ENCODE data around the gene GPX4.
A peak's percentile ranks its signal among the peaks of the same experiment; 100 is the strongest.
"Not testable (repeated sequence)": the region's sequence is repeated elsewhere in the genome, so short reads cannot be mapped to it uniquely, and the experiment has no call there.

The GPX4 gene

DNA sequence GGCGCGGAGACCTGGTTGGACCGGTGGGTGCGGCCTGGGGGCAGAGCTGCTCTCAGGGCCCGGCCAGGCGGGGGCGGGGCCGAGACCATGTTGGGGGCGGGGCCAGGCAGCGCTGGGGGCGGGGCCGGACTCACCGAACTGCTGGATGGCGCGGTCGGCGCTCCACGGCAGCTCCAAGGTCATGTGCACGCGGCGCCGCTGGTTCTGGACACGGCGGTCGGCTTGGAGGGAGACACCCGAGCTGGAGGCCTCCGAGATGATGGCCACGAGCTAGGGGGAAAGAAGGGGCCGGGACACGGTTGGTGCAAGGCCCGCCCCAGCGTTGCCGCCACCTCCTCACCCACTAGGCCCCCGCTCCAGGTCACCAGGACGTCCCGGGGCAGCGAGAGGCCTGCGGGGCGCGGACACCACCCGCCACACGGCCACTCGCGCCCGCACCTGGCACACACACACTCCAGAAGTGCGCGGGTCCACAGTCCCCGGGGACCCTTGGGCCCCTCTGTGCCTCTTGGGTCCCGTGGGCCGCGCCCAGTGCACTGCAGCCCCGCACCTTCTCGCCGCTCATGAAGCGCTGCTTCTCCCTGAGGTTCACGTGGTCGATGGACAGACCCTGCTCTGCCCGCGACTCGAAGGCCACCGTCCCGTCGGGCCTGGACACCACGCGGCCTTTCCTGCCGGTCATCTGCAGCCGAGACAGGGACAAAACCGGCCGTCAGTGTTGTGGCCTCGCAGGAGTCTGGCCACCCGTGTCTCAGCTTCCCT is 8.7 kb downstream of the GPX4 start:
- Histone ChIP-seq H2BK120ac (ENCODE audit: low read depth, low read length) (no peak overlapping the region), H3K23ac (ENCODE audit: low read length) (no peak overlapping the region), H3K56ac (ENCODE audit: low read length) (peak overlapping the region; percentile 22), H3K4me2 (ENCODE audit: low read length) (no peak overlapping the region), H2AK5ac (ENCODE audit: low read length) (no peak overlapping the region), H3K36me3 (ENCODE audit: control insufficient read depth, insufficient read depth, low read length) (peaks cover 2% of the 10 kb centered on the region), H3K27me3 (ENCODE audit: insufficient read depth, low read length, poor library complexity) (no peaks in the 10 kb centered on the region), H4K8ac (ENCODE audit: low read depth, low read length) (no peak overlapping the region), H3K27ac (ENCODE audit: low read depth, low read length) (no peak overlapping the region), H3K4ac (ENCODE audit: low read depth, low read length) (no peak overlapping the region), H3K18ac (ENCODE audit: low read length) (no peak overlapping the region), H3K9ac (ENCODE audit: low read length) (no peak overlapping the region), H3K4me1 (ENCODE audit: control insufficient read depth, low read depth, low read length) (no peaks in the 10 kb centered on the region), H3K79me1 (ENCODE audit: low read length) (no peaks in the 10 kb centered on the region), H4K5ac (ENCODE audit: low read length) (no peak overlapping the region), H3K79me2 (ENCODE audit: control insufficient read depth, insufficient read depth, low read length) (no peaks in the 10 kb centered on the region), H3K4me3 (ENCODE audit: low read length) (no peak overlapping the region), H2BK15ac (replicated peaks; ENCODE audit: low read depth) (no peak overlapping the region), H2BK5ac (ENCODE audit: low read length) (no peak overlapping the region)
- DNase-seq = peak; percentile 54
- WGBS (ENCODE audit: extremely low coverage, insufficient coverage, low lambda C conversion rate) = no CpG with 5 or more reads among the region's 71 CpGs

DNA sequence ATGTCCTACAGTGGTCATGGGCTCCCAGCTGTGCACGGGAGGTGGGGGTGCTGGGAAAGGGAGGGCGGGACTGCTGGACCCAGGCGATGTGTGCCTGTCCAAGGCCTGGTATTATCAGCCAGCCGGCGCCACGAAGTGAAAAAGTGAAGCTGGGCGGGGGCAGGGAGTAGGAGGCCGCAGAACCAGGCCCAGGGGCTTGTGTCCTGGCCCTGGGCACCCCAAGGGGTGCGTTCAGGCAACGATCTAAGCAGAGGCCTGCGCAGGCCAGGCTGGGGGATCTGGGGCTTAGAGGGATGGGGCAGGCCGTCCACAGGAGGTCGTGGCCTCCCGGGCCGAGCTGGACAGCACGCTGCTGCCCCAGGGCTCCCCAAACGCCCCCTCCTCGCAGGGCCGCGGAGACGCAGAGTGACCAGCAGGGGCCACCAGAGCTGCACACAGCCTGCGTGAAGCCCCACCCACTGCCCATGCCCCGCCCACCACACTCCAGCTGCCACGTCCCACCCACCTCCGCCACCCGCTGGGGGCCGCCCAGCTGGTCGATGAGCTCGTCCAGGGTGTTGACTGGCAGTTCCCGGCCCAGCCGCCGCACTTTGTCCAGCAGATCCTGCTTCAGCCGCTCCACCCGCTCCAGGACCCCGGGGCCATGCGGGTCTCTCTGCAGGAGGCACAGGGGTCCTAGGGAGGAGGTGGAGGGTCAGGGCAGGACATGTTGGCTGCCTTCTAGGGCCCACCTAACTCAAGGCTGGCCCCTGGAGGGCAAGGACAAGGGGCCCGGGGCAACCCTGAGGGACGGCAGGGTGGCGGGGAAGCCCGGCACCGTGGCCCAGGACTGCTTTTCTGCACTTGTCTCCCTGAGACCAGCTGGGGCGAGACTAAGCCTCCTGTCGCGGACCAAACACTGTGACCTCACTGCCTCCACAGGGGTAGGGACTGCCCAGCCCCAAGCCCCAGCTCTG is 9.5 kb downstream of the GPX4 start:
- H2BK120ac ChIP-seq (ENCODE audit: low read depth, low read length) = no peak overlapping the region
- no peaks in the 10 kb centered on the region for H3K4me1 ChIP-seq (ENCODE audit: control insufficient read depth, low read depth, low read length)
- H3K27me3 ChIP-seq (ENCODE audit: insufficient read depth, low read length, poor library complexity) = no peaks in the 10 kb centered on the region
- H3K9ac ChIP-seq (ENCODE audit: low read length) = peak overlapping the region; percentile 33
- DNase-seq = peak; percentile 86
- H3K4me2 ChIP-seq (ENCODE audit: low read length) = no peak overlapping the region
- H2AK5ac ChIP-seq (ENCODE audit: low read length) = no peak overlapping the region
- no peaks in the 10 kb centered on the region for H3K79me1 ChIP-seq (ENCODE audit: low read length)
- no peak overlapping the region for H3K18ac ChIP-seq (ENCODE audit: low read length)
- H2BK5ac ChIP-seq (ENCODE audit: low read length) = no peak overlapping the region
- no peak overlapping the region for H3K23ac ChIP-seq (ENCODE audit: low read length)
- H2BK15ac ChIP-seq (replicated peaks; ENCODE audit: low read depth) = no peak overlapping the region
- H3K27ac ChIP-seq (ENCODE audit: low read depth, low read length) = no peak overlapping the region
- no peaks in the 10 kb centered on the region for H3K79me2 ChIP-seq (ENCODE audit: control insufficient read depth, insufficient read depth, low read length)
- peaks cover 2% of the 10 kb centered on the region for H3K36me3 ChIP-seq (ENCODE audit: control insufficient read depth, insufficient read depth, low read length)
- H4K5ac ChIP-seq (ENCODE audit: low read length) = no peak overlapping the region
- no peak overlapping the region for H3K4ac ChIP-seq (ENCODE audit: low read depth, low read length)
- H3K4me3 ChIP-seq (ENCODE audit: low read length) = no peak overlapping the region
- no peak overlapping the region for H3K56ac ChIP-seq (ENCODE audit: low read length)
- no CpG with 5 or more reads among the region's 44 CpGs for WGBS (ENCODE audit: extremely low coverage, insufficient coverage, low lambda C conversion rate)
- H4K8ac ChIP-seq (ENCODE audit: low read depth, low read length) = no peak overlapping the region

GRCh38 chr19:1113986-1114483 is 10.2 kb downstream of the GPX4 start:
- WGBS (ENCODE audit: extremely low coverage, insufficient coverage, low lambda C conversion rate) = no CpG with 5 or more reads among the region's 25 CpGs
- no peak overlapping the region for H3K18ac ChIP-seq (ENCODE audit: low read length)
- no peak overlapping the region for H3K23ac ChIP-seq (ENCODE audit: low read length)
- H3K36me3 ChIP-seq (ENCODE audit: control insufficient read depth, insufficient read depth, low read length) = peaks cover 3% of the 10 kb centered on the region
- no peak overlapping the region for H3K4me3 ChIP-seq (ENCODE audit: low read length)
- no peak overlapping the region for H3K4me2 ChIP-seq (ENCODE audit: low read length)
- H3K27me3 ChIP-seq (ENCODE audit: insufficient read depth, low read length, poor library complexity) = no peaks in the 10 kb centered on the region
- no peak overlapping the region for H4K8ac ChIP-seq (ENCODE audit: low read depth, low read length)
- H4K5ac ChIP-seq (ENCODE audit: low read length) = no peak overlapping the region
- no peaks in the 10 kb centered on the region for H3K79me1 ChIP-seq (ENCODE audit: low read length)
- no peak overlapping the region for H3K27ac ChIP-seq (ENCODE audit: low read depth, low read length)
- H2BK5ac ChIP-seq (ENCODE audit: low read length) = no peak overlapping the region
- H2BK15ac ChIP-seq (replicated peaks; ENCODE audit: low read depth) = no peak overlapping the region
- no peak for DNase-seq
- no peaks in the 10 kb centered on the region for H3K79me2 ChIP-seq (ENCODE audit: control insufficient read depth, insufficient read depth, low read length)
- no peaks in the 10 kb centered on the region for H3K4me1 ChIP-seq (ENCODE audit: control insufficient read depth, low read depth, low read length)
- H3K9ac ChIP-seq (ENCODE audit: low read length) = no peak overlapping the region
- H2BK120ac ChIP-seq (ENCODE audit: low read depth, low read length) = no peak overlapping the region
- H3K56ac ChIP-seq (ENCODE audit: low read length) = no peak overlapping the region
- H2AK5ac ChIP-seq (ENCODE audit: low read length) = no peak overlapping the region
- no peak overlapping the region for H3K4ac ChIP-seq (ENCODE audit: low read depth, low read length)

DNA sequence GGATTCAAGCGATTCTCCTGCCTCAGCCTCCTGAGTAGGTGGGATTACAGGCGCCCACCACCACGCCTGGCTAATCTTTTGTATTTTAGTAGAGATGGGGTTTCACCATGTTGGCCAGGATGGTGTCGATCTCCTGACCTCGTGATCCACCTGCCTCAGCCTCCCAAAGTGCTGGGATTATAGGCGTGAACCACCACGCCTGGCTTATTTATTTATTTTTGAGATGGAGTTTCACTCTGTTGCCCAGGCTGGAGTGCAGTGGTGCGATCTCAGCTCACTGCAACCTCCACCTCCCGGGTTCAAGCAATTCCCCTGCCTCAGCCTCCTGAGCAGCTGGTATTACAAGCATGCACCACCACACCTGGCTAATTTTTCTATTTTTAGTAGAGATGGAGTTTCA is 10.9 kb downstream of the GPX4 start:
- not testable (repeated sequence) for H3K79me2 ChIP-seq (ENCODE audit: control insufficient read depth, insufficient read depth, low read length); H3K4me3 ChIP-seq (ENCODE audit: low read length); DNase-seq; H3K18ac ChIP-seq (ENCODE audit: low read length); H4K8ac ChIP-seq (ENCODE audit: low read depth, low read length); H3K4ac ChIP-seq (ENCODE audit: low read depth, low read length); H3K4me1 ChIP-seq (ENCODE audit: control insufficient read depth, low read depth, low read length); H2BK120ac ChIP-seq (ENCODE audit: low read depth, low read length); H3K27ac ChIP-seq (ENCODE audit: low read depth, low read length); H3K9ac ChIP-seq (ENCODE audit: low read length); H3K27me3 ChIP-seq (ENCODE audit: insufficient read depth, low read length, poor library complexity); H3K79me1 ChIP-seq (ENCODE audit: low read length); H3K4me2 ChIP-seq (ENCODE audit: low read length); H3K56ac ChIP-seq (ENCODE audit: low read length); H3K36me3 ChIP-seq (ENCODE audit: control insufficient read depth, insufficient read depth, low read length); H4K5ac ChIP-seq (ENCODE audit: low read length); H3K23ac ChIP-seq (ENCODE audit: low read length); H2AK5ac ChIP-seq (ENCODE audit: low read length); H2BK15ac ChIP-seq (replicated peaks; ENCODE audit: low read depth); H2BK5ac ChIP-seq (ENCODE audit: low read length)
- WGBS (ENCODE audit: extremely low coverage, insufficient coverage, low lambda C conversion rate) = no CpG with 5 or more reads among the region's 9 CpGs

GRCh38 chr19:1115646-1116420 is 12.0 kb downstream of the GPX4 start:
- no peak overlapping the region for H4K8ac ChIP-seq (ENCODE audit: low read depth, low read length)
- no CpG with 5 or more reads among the region's 35 CpGs for WGBS (ENCODE audit: extremely low coverage, insufficient coverage, low lambda C conversion rate)
- H2BK5ac ChIP-seq (ENCODE audit: low read length) = no peak overlapping the region
- no peak overlapping the region for H2BK15ac ChIP-seq (replicated peaks; ENCODE audit: low read depth)
- no peak overlapping the region for H3K4me2 ChIP-seq (ENCODE audit: low read length)
- H2AK5ac ChIP-seq (ENCODE audit: low read length) = no peak overlapping the region
- no peak overlapping the region for H2BK120ac ChIP-seq (ENCODE audit: low read depth, low read length)
- H3K23ac ChIP-seq (ENCODE audit: low read length) = no peak overlapping the region
- no peak overlapping the region for H3K4me3 ChIP-seq (ENCODE audit: low read length)
- H4K5ac ChIP-seq (ENCODE audit: low read length) = no peak overlapping the region
- H3K27me3 ChIP-seq (ENCODE audit: insufficient read depth, low read length, poor library complexity) = no peaks in the 10 kb centered on the region
- H3K4ac ChIP-seq (ENCODE audit: low read depth, low read length) = no peak overlapping the region
- H3K4me1 ChIP-seq (ENCODE audit: control insufficient read depth, low read depth, low read length) = no peaks in the 10 kb centered on the region
- no peak for DNase-seq
- H3K56ac ChIP-seq (ENCODE audit: low read length) = no peak overlapping the region
- H3K79me1 ChIP-seq (ENCODE audit: low read length) = no peaks in the 10 kb centered on the region
- no peak overlapping the region for H3K18ac ChIP-seq (ENCODE audit: low read length)
- no peaks in the 10 kb centered on the region for H3K79me2 ChIP-seq (ENCODE audit: control insufficient read depth, insufficient read depth, low read length)
- H3K27ac ChIP-seq (ENCODE audit: low read depth, low read length) = no peak overlapping the region
- no peak overlapping the region for H3K9ac ChIP-seq (ENCODE audit: low read length)
- H3K36me3 ChIP-seq (ENCODE audit: control insufficient read depth, insufficient read depth, low read length) = peaks cover 4% of the 10 kb centered on the region
